Muscle of leg (tissue), 11 donors: ENCODE data around the gene HOXC12. TPM values are rescaled to one million over a fixed set of nuclear protein-coding genes. Genes with fewer than 3 reads are reported as not detected.

Experiments used
- DNase-seq: peaks from one replicate; pipeline ENCODE4 v3.0.0; 2013
- H3K27ac ChIP-seq: one replicate; pipeline ENCODE4 v1.5.1; 2013; ENCODE audit warnings: mild to moderate bottlenecking, low read length, control low read depth
- H3K27me3 ChIP-seq: one replicate; pipeline ENCODE4 v1.6.1; 2013; ENCODE audit warnings: low read length; ENCODE audit not compliant: control insufficient read depth, insufficient read depth
- H3K36me3 ChIP-seq: one replicate; pipeline ENCODE4 v1.6.1; 2013; ENCODE audit warnings: low read length; ENCODE audit not compliant: control insufficient read depth, insufficient read depth
- H3K4me1 ChIP-seq: one replicate; pipeline ENCODE4 v1.6.1; 2013; ENCODE audit warnings: low read length; ENCODE audit not compliant: control insufficient read depth, insufficient read depth
- H3K4me3 ChIP-seq: one replicate; pipeline ENCODE4 v1.5.1; 2013; ENCODE audit warnings: low read length, control low read depth
- H3K9me3 ChIP-seq: replicated peaks from 2 replicates; pipeline ENCODE4 v1.6.1; 2013; ENCODE audit warnings: low read depth, low read length; ENCODE audit not compliant: control insufficient read depth
- WGBS: methylation state at CpG from one replicate; pipeline ENCODE4 v1.1.5; 2013; ENCODE audit warnings: missing lambda C conversion rate; ENCODE audit not compliant: insufficient coverage; 5-methylcytosine and 5-hydroxymethylcytosine counted together
- polyA plus RNA-seq, 8 donors: library from polyadenylated mRNA; unstranded; fragments of 120-200 nt; gene quantifications; one replicate each; pipeline versions ENCODE4 v1.2.1 to v1.2.3, GENCODE V29; 2013; ENCODE audit warnings: inconsistent platforms in 1 of 8, low replicate concordance in 1 of 8; ENCODE audit not compliant: insufficient read length in 8 of 8, insufficient read depth in 1 of 8
- total RNA-seq: library from RNA; stranded (reverse); fragments of 120-200 nt; gene quantifications from one replicate; pipeline ENCODE4 v1.2.4, GENCODE V29; 2013

The HOXC12 gene
- total and polyA plus RNA-seq, 9 donors, result 0.06 to 0.30 (median 0.08) TPM; not detected in 2

DNA sequence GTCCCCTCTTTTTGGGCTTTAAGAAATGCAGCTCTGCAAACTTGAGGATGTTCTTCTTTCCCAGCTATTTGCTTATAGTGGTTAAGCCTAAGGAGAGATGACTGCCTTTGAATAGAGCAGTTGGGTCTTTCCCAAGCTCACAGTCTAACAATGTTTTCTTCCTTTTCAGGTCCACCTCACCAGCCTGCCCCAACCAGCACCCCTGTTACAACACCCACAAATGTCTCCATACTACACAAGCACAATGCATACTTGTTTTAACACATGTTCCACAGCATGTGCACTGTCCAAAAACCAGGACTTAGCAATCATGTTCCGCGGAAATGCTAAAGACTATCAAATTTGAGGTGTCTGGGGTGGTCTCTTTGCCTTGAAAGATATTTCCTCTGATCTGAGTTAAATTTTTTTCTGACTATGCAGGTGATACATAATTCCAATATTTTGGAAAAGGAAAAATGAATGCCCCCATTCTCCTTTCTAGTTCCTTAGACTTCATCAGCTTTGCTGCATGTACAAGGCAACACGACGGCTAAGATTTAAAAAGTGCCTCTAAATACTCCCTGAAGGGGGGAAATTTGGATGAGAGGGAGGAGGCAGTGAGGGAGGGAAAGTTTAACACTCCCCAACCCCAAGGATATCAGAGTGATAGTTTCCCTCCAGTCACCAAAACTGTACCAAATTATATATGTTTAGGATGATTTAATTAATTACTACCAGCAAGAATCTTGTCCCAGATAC is 22.7 kb upstream of the HOXC12 start:
- Histone ChIP-seq H3K9me3 (no peaks in the 10 kb centered on the region), H3K36me3 (no peaks in the 10 kb centered on the region), H3K4me3 (no peak overlapping the region), H3K4me1 (peaks cover 20% of the 10 kb centered on the region), H3K27ac (no peak overlapping the region), H3K27me3 (peaks cover 93% of the 10 kb centered on the region)
- no CpG with 5 or more reads among the region's 4 CpGs for WGBS
- no peak for DNase-seq

DNA sequence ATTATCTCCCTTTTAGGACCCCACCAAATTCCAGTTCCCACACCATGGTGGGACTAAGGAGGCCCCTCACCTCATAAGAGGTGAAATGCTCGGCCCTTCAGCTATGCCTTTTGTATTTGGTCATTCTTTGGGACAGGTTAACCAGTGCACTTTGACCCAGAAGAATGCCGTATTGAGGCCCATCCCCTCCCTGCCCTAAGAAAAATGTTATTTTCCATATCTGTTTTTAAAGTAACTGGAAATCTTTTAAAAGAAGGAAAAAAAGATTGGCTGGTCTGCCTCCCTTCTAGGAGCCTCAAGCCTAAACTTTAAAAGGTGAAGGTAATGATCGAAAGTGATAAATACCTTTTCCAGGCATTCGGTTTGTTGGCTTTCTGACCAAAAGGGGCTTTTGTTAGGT is 21.8 kb upstream of the HOXC12 start:
- no peaks in the 10 kb centered on the region for H3K36me3 ChIP-seq
- 40% methylated on average over 1 of the region's 4 CpGs for WGBS
- H3K4me3 ChIP-seq, result no peak overlapping the region
- DNase-seq, result no peak
- no peaks in the 10 kb centered on the region for H3K9me3 ChIP-seq
- peaks cover 93% of the 10 kb centered on the region for H3K27me3 ChIP-seq
- peaks cover 16% of the 10 kb centered on the region for H3K4me1 ChIP-seq
- no peak overlapping the region for H3K27ac ChIP-seq

DNA sequence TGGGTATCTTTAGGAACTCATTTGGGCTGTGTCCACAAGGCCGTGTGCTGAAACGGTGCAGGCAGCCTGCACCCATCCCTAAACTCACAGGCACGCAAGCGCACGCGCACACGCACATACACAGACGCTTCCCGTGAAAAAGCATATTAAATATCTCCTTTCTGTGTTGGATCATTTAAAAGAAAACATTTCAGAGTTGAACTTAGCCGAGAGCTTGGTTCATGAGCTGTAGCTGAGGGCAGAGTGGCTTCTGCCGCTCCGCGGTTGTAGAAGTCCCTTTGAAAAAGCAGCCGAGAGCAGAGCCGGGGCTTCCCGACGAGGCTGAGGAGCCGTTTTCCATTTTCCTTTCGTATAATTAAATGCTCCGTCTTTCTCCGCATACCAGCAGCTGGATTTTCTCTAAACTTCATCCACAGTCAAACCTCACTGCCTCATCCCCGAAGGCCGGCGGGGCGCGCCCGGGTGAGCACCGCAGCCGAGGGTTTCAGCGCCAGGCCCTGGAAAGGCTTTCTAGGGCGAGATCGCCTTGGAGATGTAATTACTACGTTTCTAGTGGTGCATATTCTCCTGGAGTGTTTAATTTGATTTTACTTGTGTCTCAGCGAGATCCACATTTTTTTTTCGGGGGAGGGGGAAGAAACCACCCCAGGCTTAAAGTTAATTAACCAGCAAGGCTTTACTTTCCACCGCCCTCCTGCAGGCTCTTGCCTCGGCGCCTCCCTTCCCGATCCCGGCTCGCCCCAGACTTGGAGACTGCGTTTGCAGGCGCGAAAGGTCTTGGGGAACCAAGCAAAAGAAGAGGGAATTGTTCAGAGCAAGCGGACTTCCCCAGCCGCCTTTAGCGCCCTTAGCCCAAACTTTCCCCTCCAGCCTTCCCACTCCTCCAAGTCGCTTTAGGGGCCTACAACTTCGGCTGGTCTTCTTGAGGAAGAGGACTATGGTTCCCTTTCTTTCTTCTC is 19.0 kb upstream of the HOXC12 start:
- Histone ChIP-seq H3K4me1 (peaks cover 21% of the 10 kb centered on the region), H3K9me3 (no peaks in the 10 kb centered on the region), H3K27ac (no peak overlapping the region), H3K36me3 (no peaks in the 10 kb centered on the region), H3K27me3 (peaks cover 95% of the 10 kb centered on the region), H3K4me3 (no peak overlapping the region)
- DNase-seq, result no peak
- 21% methylated on average over 11 of the region's 49 CpGs for WGBS

DNA sequence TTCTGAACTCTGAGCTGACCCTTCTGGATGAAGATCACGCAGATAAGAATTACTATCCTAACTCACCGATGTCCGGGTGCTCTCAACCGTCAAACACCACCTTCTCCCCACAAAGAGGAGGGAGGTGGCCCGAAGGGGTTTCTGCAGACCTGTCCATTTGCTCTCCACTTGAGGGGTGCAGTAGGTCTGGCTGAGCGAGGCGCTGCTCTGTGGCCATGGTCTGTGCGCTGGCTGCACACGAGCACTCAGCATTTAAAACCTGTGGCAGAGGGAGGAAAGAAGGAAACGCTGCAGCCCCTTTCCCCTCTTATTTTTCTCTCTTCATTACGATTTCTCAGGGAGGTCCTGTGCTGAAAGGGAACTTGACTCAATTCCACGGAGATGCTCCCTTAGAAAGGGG is 17.6 kb upstream of the HOXC12 start:
- Histone ChIP-seq H3K4me3 (no peak overlapping the region), H3K27ac (no peak overlapping the region), H3K4me1 (peaks cover 19% of the 10 kb centered on the region), H3K27me3 (peaks cover 97% of the 10 kb centered on the region), H3K9me3 (no peaks in the 10 kb centered on the region), H3K36me3 (no peaks in the 10 kb centered on the region)
- no peak for DNase-seq
- 0% methylated on average over 1 of the region's 12 CpGs for WGBS

DNA sequence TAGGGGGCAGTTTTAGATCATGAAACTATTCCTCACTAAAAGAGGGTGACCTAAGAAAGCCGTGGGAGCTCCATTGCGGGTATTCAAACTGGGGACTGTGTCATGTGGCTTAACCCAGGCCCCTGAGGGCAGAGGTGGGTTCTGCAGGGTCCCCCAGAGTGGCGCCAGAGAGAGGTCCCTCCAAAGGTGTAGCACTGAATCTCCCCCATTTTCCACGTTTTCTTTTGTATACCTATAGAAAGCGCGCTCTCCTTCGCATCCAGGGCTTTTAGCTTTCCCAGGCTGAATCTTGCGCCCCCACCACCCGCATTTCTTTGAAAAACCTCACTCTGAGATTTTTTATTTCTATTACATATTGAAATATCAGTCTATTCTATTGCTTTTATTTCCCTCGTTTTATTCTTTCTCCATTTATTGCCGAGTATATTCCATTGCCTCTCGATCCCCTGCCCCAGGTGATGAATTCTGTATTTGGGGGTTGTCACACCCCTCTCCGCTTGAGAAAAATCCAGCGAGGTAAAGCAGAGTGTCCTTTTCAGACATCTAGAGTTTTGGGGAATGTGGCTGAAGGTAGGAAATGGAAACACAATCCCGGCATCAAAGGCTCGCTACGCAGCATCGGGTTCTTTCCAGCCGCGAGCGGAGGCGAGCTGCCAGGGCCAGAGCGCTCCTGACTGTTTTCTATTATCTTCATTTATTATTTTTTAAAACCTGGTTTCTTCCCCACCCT is 16.9 kb upstream of the HOXC12 start:
- WGBS, result 3% methylated on average over 6 of the region's 23 CpGs
- H3K9me3 ChIP-seq, result no peaks in the 10 kb centered on the region
- H3K27ac ChIP-seq, result no peak overlapping the region
- no peak overlapping the region for H3K4me3 ChIP-seq
- no peak for DNase-seq
- no peaks in the 10 kb centered on the region for H3K36me3 ChIP-seq
- peaks cover 19% of the 10 kb centered on the region for H3K4me1 ChIP-seq
- H3K27me3 ChIP-seq, result peaks cover 96% of the 10 kb centered on the region

DNA sequence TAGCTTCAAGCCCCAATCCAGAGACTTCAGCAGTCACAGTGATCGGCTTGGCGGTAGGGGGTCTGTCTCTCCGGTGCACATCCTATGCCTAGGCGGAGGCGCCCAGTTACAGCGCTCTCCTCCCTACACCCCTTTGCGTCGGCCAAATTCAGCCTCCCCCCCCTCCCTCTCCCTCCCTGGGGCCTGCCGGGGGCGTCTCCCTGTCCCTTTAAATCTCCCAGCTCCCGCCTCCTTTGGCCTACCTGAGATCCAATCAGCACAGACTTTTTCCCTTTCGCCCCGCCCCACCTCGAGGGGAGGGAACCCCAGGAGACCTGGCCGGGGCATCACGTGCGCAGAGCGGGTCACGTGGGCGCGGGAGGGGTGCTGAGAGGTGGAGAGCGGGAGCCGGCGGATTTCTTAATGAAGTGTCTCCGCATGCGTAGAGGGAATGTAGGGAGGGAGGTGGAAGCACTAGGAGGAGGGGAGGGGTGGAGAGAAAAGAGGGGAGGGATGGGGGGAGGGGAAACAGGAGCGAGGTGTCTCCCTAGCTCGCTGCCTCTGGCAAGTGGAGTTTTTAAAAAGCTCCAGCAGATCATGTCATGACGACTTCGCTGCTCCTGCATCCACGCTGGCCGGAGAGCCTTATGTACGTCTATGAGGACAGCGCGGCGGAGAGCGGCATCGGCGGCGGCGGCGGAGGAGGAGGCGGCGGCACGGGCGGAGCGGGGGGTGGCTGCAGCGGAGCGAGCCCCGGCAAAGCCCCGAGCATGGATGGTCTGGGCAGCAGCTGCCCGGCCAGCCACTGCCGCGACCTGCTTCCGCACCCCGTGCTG is 16.2 kb upstream of the HOXC12 start, which contains the start of gene HOXC13:
Gene HOXC13 (plus strand): TSS at position 506 of the 815 bp plus-strand sequence. CDS start 76 bp downstream, at position 582.
- peak within 1 kb of the TSS; percentile 5 for H3K4me3 ChIP-seq
- H3K36me3 ChIP-seq, result no peaks in the 10 kb centered on the region
- H3K27me3 ChIP-seq, result peaks cover 92% of the 10 kb centered on the region
- WGBS, result under 1% methylated on average over 50 of the region's 56 CpGs
- H3K4me1 ChIP-seq, result peaks cover 19% of the 10 kb centered on the region
- H3K27ac ChIP-seq, result no peak within 1 kb of the TSS
- DNase-seq, result peak; percentile 90
- H3K9me3 ChIP-seq, result no peaks in the 10 kb centered on the region

DNA sequence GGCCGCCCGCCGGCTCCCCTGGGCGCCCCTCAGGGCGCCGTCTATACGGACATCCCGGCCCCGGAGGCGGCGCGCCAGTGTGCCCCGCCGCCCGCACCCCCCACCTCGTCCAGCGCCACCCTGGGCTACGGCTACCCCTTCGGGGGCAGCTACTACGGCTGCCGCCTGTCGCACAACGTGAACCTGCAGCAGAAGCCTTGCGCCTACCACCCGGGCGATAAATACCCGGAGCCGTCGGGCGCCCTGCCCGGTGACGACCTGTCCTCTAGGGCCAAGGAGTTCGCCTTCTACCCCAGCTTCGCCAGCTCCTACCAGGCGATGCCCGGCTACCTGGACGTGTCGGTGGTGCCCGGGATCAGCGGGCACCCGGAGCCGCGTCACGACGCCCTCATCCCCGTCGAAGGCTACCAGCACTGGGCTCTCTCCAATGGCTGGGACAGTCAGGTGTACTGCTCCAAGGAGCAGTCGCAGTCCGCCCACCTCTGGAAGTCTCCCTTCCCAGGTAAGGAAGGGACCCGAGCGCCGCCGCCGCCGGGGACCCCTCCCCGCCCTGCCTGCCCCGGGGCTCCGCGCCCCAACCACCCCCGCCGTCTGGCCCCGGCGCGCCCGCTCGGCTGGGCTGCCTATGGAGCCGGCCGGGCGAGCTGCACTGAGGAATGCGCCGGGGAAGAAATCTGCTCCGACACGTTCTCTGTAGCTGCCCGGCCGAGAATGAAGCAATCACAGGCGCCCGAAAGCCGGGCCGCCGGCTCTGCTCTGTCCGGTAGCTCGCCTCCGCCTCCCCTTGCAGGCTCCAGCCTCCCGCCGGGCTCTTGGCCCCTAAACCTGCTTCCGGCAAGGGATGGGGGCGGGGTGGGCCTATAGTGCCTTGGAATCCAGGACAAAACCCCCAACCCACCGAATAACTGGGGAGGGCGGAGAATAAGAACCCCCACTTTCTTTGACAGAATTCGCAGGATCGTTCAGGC is 15.3 kb upstream of the HOXC12 start:
- H3K27me3 ChIP-seq, result peaks cover 92% of the 10 kb centered on the region
- whole genome bisulfite sequencing, result 2% methylated on average over 83 of the region's 91 CpGs
- H3K4me3 ChIP-seq, result no peak overlapping the region
- peaks cover 19% of the 10 kb centered on the region for H3K4me1 ChIP-seq
- no peaks in the 10 kb centered on the region for H3K36me3 ChIP-seq
- H3K9me3 ChIP-seq, result no peaks in the 10 kb centered on the region
- DNase-seq, result peak; percentile 52
- no peak overlapping the region for H3K27ac ChIP-seq

DNA sequence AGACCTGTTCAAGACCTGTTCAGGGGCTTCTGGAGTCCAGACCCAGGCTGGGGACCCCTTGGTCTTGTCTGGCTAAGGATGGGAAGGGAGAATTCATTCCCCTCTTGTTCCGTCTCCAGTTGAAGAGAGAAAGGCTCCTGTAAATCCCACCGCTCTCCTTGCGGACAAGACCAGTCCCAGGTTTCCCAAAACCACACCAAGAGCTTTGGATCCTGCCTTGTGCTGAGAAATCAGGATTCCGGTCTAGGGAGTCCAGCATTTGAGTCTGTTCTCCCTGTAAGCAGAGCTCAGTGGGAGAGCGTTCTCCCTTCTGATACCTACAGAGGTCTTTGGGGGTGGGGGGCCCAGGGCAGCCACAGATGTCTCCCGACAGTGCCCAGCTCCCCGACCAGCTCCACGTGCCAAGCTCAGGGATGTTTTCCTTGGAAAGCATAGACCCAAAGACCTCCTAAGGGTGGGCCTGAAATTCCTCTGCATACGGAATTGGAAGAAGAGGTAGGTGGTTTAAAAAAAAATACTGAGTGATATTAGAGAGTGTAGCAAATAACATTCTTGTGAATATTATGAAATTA is 14.2 kb upstream of the HOXC12 start:
- Histone ChIP-seq H3K4me3 (no peak overlapping the region), H3K4me1 (peaks cover 23% of the 10 kb centered on the region), H3K36me3 (no peaks in the 10 kb centered on the region), H3K27me3 (peaks cover 92% of the 10 kb centered on the region), H3K9me3 (no peaks in the 10 kb centered on the region), H3K27ac (no peak overlapping the region)
- no peak for DNase-seq
- 9% methylated on average over 4 of the region's 9 CpGs for WGBS
